K562 (cell line): ENCODE results near the gene GSTM1. TPM values are rescaled to one million over a fixed set of nuclear protein-coding genes. Genes with fewer than 3 reads are reported as not detected.
"Not testable (repeated sequence)": the region's sequence is repeated elsewhere in the genome, so short reads cannot be mapped to it uniquely, and the experiment has no call there.

Experiments
- ATAC-seq: fragments of 200-7000 bp; cut with Tn5 transposase; 3 replicates; pipeline ENCODE4 v1.9.1; 2020; ENCODE audit warnings: moderate library complexity
- BruUV-seq: library from RNA; stranded (reverse); fragments of 400-500 nt; replicated peaks from 2 replicates; lab custom pipeline; 2021; lab: Mats Ljungman, UMichigan
- CTCF ChIA-PET: fragments of 300-600 bp; formaldehyde crosslinking; extraction: SDS; loops from one replicate; lab custom pipeline; 2021; ENCODE audit warnings: low intra/inter-chr PET ratio; lab: Yijun Ruan, JAX
- POLR2A ChIA-PET: fragments of 300-600, 350-650 bp; sonication (Branson Sonifier 250); formaldehyde crosslinking; extraction: SDS; loops from one replicate; lab custom pipeline; 2021; ENCODE audit warnings: antibody characterized with exemption, inconsistent platforms; lab: Yijun Ruan, JAX
- DNase-seq, 4 experiments: peaks; one replicate each; pipeline versions ENCODE4 v3.0.0 to v3.0.0-alpha.2; 2011 to 2018; ENCODE audit warnings: low spot score in 3 of 4, mixed read lengths in 3 of 4; ENCODE audit errors: extremely low read depth in 1 of 4
- FAIRE-seq: peaks from 2 replicates; lab custom pipeline; 2011; peaks lifted over from hg19 to GRCh38; lab: Jason Lieb, UNC
- H2AFZ ChIP-seq: 2 replicates; pipeline ENCODE4 v1.6.0; 2011; ENCODE audit warnings: low read depth, low read length, control low read depth, inconsistent platforms
- H3K27ac ChIP-seq: fragments of 200-600 bp; 3 replicates; pipeline ENCODE4 v1.8.0; 2011; ENCODE audit warnings: low read depth, mild to moderate bottlenecking, control low read depth, inconsistent platforms, low read length, moderate library complexity, mixed read lengths; ENCODE audit errors: extremely low read depth
- H3K27me3 ChIP-seq, 2 experiments: fragments of 300-600 bp in 1 of 2; 2 replicates in 1 of 2; 3 replicates in 1 of 2; pipeline versions ENCODE4 v1.6.0 to v1.8.0; 2011; ENCODE audit warnings: inconsistent platforms in 2 of 2, low read length in 2 of 2, mild to moderate bottlenecking in 1 of 2, mixed read lengths in 1 of 2, moderate library complexity in 1 of 2; ENCODE audit not compliant: control insufficient read depth in 2 of 2, insufficient read depth in 2 of 2
- H3K36me3 ChIP-seq: fragments of 300-600 bp; 3 replicates; pipeline ENCODE4 v1.8.0; 2011; ENCODE audit warnings: mild to moderate bottlenecking, low read length, inconsistent platforms; ENCODE audit not compliant: control insufficient read depth, insufficient read depth
- H3K4me1 ChIP-seq, 2 experiments: fragments of 200-600 bp in 1 of 2; replicated peaks in 1 of 2; 2 replicates in 1 of 2; 3 replicates in 1 of 2; pipeline versions ENCODE4 v1.5.1 to v1.8.0; 2011; ENCODE audit warnings: inconsistent platforms in 2 of 2, low read length in 2 of 2, mild to moderate bottlenecking in 1 of 2, mixed read lengths in 1 of 2, moderate library complexity in 1 of 2; ENCODE audit not compliant: control insufficient read depth in 2 of 2, insufficient read depth in 2 of 2
- H3K4me2 ChIP-seq: 2 replicates; pipeline ENCODE4 v1.6.1; 2011; ENCODE audit warnings: low read length, control low read depth, inconsistent platforms, mixed read lengths; ENCODE audit not compliant: insufficient read depth
- H3K4me3 ChIP-seq: fragments of 200-600 bp; sonication (generic), shearing (Covaris generic); 2 replicates; pipeline ENCODE4 v1.5.1; 2016; ENCODE audit warnings: control low read depth, inconsistent platforms
- H3K79me2 ChIP-seq: fragments of 200-600 bp; 3 replicates; pipeline ENCODE4 v1.8.0; 2011; ENCODE audit warnings: low read length, inconsistent platforms; ENCODE audit not compliant: control insufficient read depth, insufficient read depth
- H3K9ac ChIP-seq, 2 experiments: 2 replicates each; pipeline versions ENCODE4 v1.6.0 to v1.6.1; 2011; ENCODE audit warnings: low read depth in 2 of 2, low read length in 2 of 2, control low read depth in 1 of 2, inconsistent platforms in 1 of 2, mild to moderate bottlenecking in 1 of 2, mixed read lengths in 1 of 2; ENCODE audit not compliant: insufficient read depth in 1 of 2
- H3K9me1 ChIP-seq: one replicate; pipeline ENCODE4 v1.6.0; 2011; ENCODE audit warnings: inconsistent platforms, mild to moderate bottlenecking, low read length, moderate library complexity; ENCODE audit not compliant: control insufficient read depth, insufficient read depth
- H3K9me3 ChIP-seq: replicated peaks from 2 replicates; pipeline ENCODE4 v1.5.1; 2011; ENCODE audit warnings: low read depth, low read length, inconsistent platforms; ENCODE audit not compliant: control insufficient read depth, insufficient read depth
- H4K20me1 ChIP-seq: replicated peaks from 2 replicates; pipeline ENCODE4 v1.6.1; 2011; ENCODE audit warnings: low read length, inconsistent platforms, mixed read lengths; ENCODE audit not compliant: control insufficient read depth, insufficient read depth
- RBM15 ChIP-seq: fragments of 200-400 bp; formaldehyde crosslinking; IDR thresholded peaks from 2 replicates; pipeline ENCODE4 v1.6.1; 2018; ENCODE audit warnings: mild to moderate bottlenecking, low read length, moderate library complexity; ENCODE audit not compliant: insufficient read depth
- SMARCA5 ChIP-seq: fragments of 450-650 bp; IDR thresholded peaks from 2 replicates; pipeline ENCODE4 v1.6.1; 2016
- WGBS: fragments of 100-300 bp; shearing (Covaris generic); methylation state at CpG from one replicate; pipeline ENCODE4 v1.1.6; 2016; ENCODE audit warnings: low coverage, mixed read lengths; ENCODE audit not compliant: insufficient coverage; ENCODE audit errors: missing lambda C conversion rate; 5-methylcytosine and 5-hydroxymethylcytosine counted together
- in situ Hi-C: fragments of 300-500 bp; cut with MboI; formaldehyde crosslinking; loops from 4 replicates; pipeline ENCODE4 v1.15.0; 2018; ENCODE audit warnings: inconsistent platforms, mixed read lengths
- intact Hi-C: fragments of 100-400 bp; cut with micrococcal nuclease; formaldehyde crosslinking; loops from 2 replicates; pipeline ENCODE4 v1.14.2; 2022
- polyA plus RNA-seq, 8 experiments: library from polyadenylated mRNA; depleted of rRNA in 4 of 8; stranded (reverse) in 5 of 8; unstranded in 3 of 8; fragments of >200 nt; fragmentation: Nextera tagmentation in 2 of 8; fragmentation: Illumina TruSeq in 1 of 8; extraction: Ambion mirVana in 2 of 8; extraction: Trizol in 1 of 8; gene quantifications; 2 replicates each; pipeline versions ENCODE4 v1.2.1 to v1.2.3, GENCODE V29; 2011 to 2014; ENCODE audit warnings: inconsistent platforms in 1 of 8, missing spikeins in 1 of 8
- total RNA-seq, 7 experiments: library from RNA; depleted of rRNA in 6 of 7; stranded (reverse); fragments of >200 nt in 6 of 7; fragmentation: Illumina TruSeq in 2 of 7; extraction: Trizol in 2 of 7; gene quantifications; 2 replicates each; pipeline versions ENCODE4 v1.2.1 to v1.2.3, GENCODE V29; 2011 to 2021; ENCODE audit warnings: low replicate concordance in 1 of 7
- TF ChIP-seq, protein P1 (sequence below): fragments of 450-650 bp; IDR thresholded peaks from 2 replicates; pipeline ENCODE4 v1.6.1; 2016; ENCODE audit warnings: low read depth
- TF ChIP-seq, protein P2 (sequence below): fragments of 250-450 bp; sonication (Bioruptor Pico); IDR thresholded peaks from 2 replicates; pipeline ENCODE4 v1.6.1; 2021; ENCODE audit warnings: mild to moderate bottlenecking

The GSTM1 gene
- total and polyA plus RNA-seq, 9 of the 15 experiments (the other 6 are each of a cell fraction or from before 2014, with no cell fraction given), result not detected

- TF ChIP-seq, protein P1, sequence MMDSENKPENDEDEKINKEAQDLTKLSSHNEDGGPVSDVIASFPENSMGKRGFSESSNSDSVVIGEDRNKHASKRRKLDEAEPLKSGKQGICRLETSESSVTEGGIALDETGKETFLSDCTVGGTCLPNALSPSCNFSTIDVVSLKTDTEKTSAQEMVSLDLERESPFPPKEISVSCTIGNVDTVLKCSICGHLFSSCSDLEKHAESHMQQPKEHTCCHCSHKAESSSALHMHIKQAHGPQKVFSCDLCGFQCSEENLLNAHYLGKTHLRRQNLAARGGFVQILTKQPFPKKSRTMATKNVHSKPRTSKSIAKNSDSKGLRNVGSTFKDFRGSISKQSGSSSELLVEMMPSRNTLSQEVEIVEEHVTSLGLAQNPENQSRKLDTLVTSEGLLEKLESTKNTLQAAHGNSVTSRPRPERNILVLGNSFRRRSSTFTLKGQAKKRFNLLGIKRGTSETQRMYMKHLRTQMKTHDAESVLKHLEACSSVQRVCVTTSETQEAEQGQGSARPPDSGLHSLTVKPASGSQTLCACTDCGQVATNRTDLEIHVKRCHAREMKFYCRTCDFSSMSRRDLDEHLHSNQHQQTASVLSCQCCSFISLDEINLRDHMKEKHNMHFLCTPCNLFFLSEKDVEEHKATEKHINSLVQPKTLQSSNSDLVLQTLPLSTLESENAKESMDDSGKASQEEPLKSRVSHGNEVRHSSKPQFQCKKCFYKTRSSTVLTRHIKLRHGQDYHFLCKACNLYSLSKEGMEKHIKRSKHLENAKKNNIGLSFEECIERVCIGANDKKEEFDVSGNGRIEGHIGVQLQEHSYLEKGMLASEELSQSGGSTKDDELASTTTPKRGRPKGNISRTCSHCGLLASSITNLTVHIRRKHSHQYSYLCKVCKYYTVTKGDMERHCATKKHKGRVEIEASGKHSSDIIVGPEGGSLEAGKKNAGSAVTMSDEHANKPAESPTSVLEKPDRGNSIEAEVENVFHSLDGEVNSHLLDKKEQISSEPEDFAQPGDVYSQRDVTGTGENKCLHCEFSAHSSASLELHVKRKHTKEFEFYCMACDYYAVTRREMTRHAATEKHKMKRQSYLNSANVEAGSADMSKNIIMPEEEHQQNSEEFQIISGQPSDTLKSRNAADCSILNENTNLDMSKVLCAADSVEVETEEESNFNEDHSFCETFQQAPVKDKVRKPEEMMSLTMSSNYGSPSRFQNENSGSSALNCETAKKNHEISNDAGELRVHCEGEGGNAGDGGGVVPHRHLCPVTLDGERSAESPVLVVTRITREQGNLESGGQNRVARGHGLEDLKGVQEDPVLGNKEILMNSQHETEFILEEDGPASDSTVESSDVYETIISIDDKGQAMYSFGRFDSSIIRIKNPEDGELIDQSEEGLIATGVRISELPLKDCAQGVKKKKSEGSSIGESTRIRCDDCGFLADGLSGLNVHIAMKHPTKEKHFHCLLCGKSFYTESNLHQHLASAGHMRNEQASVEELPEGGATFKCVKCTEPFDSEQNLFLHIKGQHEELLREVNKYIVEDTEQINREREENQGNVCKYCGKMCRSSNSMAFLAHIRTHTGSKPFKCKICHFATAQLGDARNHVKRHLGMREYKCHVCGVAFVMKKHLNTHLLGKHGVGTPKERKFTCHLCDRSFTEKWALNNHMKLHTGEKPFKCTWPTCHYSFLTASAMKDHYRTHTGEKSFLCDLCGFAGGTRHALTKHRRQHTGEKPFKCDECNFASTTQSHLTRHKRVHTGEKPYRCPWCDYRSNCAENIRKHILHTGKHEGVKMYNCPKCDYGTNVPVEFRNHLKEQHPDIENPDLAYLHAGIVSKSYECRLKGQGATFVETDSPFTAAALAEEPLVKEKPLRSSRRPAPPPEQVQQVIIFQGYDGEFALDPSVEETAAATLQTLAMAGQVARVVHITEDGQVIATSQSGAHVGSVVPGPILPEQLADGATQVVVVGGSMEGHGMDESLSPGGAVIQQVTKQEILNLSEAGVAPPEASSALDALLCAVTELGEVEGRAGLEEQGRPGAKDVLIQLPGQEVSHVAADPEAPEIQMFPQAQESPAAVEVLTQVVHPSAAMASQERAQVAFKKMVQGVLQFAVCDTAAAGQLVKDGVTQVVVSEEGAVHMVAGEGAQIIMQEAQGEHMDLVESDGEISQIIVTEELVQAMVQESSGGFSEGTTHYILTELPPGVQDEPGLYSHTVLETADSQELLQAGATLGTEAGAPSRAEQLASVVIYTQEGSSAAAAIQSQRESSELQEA, result no peak
- TF ChIP-seq RBM15 (no peak), SMARCA5 (no peak)
- TF ChIP-seq, protein P2, sequence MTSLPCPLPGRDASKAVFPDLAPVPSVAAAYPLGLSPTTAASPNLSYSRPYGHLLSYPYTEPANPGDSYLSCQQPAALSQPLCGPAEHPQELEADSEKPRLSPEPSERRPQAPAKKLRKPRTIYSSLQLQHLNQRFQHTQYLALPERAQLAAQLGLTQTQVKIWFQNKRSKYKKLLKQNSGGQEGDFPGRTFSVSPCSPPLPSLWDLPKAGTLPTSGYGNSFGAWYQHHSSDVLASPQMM (CRISPR knock-in tag), result no peak
Measured at GRCh38 chr1:109659997-109660690, 27.5 kb upstream of the GSTM1 start (continued).

DNA sequence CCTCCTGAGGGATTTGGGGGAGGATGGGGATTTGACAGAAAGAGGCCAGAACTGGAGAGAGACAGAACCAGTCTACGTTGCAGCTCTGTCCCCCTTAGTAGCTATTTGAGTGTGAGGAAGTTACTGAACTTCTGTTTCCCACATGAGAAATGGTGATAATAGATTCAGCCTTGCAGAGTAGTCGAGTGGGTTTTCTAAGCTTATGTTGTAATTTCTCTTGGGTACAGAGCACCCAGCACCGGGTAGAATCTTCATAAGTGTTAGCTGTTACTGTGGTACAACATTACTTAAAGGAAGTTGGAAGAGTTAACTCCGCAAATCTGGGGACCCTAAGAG is 27.0 kb upstream of the GSTM1 start:
- H3K9me3 ChIP-seq, BruUV-seq, H3K27ac ChIP-seq, H3K4me3 ChIP-seq, intact Hi-C loops, DNase-seq, H3K79me2 ChIP-seq, ATAC-seq, H3K4me2 ChIP-seq, H3K27me3 ChIP-seq, H4K20me1 ChIP-seq, FAIRE-seq, in situ Hi-C loops, H2AFZ ChIP-seq, H3K9me1 ChIP-seq, H3K9ac ChIP-seq, CTCF ChIA-PET: not testable (repeated sequence)
- Histone ChIP-seq H3K36me3 (peaks cover 14% of the 10 kb centered on the region; the same call in 2 of the 3 replicates), H3K4me1 (peaks cover 0 to 17% of the 10 kb centered on the region in 2 experiments; a peak in 4 of 5 replicates)
- POLR2A ChIA-PET, result interaction anchor here (2.7 kb wide), 1 partner anchor 10 kb away, joined by 10 read pairs; no protein-coding TSS in a partner anchor
- 32% methylated on average over 4 of the region's 4 CpGs for WGBS
